GM21381 (cell line): ENCODE measurements around the gene SLC2A5.
"Not testable (repeated sequence)": the region's sequence is repeated elsewhere in the genome, so short reads cannot be mapped to it uniquely, and the experiment has no call there.

Source experiments
- ATAC-seq: cut with Tn5 transposase; IDR thresholded peaks from one replicate; pipeline ENCODE4 v1.9.1; 2021; ENCODE audit warnings: mild to moderate bottlenecking, moderate library complexity; ENCODE audit not compliant: unreplicated experiment

Gene SLC2A5

DNA sequence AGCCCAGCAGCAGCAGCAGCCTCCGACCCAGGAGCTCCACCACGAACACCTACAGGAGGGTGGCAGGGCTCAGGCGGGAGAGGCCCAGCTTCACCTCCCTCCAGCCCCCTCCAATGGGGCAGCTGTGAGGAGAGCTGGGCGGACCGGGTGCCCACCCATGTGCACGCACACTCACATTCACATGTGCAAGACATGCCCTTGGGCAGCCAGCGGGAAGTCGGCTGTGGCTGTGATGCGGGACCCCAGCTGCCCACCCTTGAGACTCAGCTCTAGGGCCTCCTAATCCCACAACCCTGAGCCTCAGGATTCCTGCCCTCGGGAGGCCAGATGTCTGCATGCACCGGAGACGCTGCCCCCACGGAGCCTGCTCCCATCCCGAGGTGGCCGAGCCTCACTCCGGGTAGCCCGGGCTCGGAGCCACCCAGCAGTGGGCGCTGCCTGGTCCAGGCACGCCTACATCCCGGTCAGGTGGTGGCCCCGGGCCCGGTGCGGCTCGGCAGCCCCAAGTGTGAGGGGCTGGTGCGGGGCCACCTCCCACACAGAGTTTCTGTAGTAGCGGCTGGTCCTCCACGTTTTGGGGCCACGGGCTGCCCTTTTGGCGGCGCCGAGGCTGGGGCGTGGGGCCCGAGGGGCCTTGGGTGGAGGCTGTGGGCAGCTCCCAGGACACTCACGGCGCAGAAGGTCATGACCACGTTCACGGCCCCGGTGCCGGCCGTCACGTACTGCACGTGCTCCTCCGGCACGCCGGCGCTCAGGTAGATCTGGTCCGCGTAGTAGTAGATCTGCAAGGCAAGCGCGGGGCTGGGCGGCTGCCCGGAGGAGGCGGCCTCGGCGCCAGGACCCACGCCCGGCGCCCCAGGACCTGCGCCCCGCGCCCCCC is 30.3 kb downstream of the SLC2A5 start:
- no peak for ATAC-seq

DNA sequence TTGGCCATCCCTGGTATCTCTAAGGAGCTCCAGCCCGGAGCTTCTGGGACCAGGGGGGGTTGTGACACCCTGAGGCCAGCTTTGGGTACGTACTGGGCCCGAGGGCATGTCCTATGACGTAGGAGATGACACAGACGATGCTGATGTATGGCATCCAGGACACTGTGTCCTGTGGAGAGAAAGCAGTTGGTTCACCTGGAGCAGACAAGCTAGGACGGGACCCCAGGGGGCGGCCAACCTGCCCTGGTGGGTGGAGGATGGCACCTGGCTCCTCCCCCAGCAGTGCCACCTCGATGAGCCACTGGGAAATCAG is 31.1 kb downstream of the SLC2A5 start:
- no peak for ATAC-seq

DNA sequence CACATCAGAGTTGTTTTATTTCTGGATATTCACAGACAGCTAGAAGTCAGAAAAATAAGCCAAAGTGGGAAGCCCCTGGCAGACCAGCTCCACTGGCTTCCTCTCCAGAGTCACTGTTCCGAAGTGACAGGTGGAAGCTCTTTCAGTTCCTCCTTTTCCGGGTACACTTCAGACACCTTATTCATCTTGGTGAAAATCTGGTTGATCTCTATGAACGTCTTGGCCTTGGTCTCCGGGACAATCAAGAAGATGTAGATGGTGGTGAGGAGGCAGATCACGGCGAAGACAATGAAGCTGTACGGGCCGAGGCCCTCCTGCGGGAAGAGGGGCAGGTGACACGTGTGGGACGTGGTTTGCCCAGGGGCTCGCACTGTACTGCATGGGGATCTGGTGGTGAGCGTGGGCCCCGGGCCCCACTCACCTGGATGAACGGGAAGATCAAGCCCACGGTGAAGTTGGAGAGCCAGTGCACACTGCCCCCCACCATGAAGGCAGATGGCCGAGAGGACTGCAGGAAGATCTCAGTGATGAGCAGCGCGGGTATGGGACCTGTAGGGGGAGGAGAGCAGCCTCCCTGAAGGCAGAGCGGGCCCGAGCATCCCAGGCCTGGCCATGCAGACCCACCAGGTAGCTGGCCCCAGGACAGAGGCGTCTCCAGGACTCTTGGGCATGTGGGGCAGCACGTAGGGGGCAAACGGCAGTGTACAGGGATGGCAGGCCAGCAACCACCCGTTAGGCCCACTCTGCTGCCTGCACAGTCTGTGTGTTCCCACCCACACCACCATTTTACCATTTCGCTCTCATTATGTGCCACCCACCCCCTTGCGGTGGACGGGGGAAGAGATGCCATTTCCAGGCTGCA is 31.7 kb downstream of the SLC2A5 start:
- no peak for ATAC-seq

DNA sequence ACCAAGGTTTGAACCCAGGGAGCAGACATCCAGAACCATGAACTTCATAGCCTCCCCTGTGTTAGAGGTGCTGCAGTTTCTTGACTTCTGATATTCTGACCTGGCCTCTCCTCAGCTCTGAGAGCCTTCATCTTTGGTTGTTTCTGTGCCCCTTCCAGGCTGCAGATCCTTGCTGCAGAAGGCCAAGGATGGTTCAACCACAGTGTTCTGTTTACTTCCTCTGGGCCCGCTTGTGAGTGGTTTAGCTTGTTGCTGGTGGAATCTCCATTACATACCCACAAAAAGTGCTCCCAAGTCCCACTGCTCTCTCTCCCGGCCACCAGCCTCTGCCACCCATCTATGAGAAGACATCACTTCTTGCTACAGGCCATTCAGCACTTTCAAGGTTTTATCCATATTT is 34.2 kb downstream of the SLC2A5 start:
- ATAC-seq, result no peak

DNA sequence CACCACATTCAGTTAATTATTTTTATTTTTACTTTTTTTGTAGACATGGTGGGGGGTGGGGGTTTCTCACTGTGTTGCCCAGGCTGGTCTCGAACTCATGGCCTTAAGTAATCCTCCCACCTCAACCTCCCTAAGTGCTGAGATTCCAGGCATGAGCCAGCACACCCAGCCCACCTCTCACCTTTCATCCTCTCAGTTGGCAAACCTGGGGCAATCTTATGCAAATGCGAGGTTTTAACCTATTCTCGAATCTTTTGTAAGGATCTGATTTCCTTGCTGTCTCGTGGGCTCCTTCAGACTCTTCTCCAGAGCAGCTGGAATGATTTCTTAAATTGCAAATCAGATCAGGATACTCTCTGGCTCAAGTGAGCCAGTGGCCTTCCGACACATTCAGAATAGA is 36.1 kb downstream of the SLC2A5 start:
- ATAC-seq, result no peak

DNA sequence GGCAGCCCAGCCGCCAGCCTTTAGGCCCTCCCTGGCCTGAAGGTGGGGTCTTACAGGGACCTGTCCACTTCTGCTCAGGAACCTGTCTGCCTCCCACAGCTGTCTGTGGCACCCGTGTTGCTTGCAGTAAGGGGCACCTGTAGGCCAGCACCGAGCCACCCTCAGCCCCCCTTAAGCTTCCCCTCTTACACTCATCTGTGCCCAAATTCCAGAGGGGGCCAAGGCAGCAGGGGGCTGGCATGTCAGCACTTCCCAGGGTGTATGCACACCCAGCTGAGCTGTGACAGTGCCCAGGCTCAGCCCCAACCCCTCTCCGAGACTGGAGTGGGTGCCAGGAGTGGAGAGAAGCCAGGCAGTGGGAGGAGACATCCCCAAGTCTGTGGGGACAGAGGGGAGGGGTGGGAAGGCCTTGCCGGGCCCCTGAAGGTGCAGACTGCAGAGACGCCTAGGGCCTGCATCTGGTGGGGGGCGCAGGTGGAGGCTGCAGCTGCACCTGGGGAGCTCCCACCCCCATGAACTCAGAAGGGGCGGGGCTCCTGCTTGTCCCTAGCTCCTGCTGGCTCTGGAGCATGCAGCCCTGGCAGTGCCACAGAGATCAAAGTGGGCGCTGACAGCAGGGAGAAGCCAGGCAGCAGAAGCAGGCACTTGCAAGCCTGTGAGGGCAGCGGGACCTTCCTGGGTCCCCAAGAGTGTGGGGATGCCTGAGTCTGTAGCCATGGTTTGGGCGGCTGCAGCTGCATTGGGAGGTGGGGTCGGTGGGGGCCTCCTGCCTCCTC is 37.8 kb downstream of the SLC2A5 start:
- no peak for ATAC-seq

DNA sequence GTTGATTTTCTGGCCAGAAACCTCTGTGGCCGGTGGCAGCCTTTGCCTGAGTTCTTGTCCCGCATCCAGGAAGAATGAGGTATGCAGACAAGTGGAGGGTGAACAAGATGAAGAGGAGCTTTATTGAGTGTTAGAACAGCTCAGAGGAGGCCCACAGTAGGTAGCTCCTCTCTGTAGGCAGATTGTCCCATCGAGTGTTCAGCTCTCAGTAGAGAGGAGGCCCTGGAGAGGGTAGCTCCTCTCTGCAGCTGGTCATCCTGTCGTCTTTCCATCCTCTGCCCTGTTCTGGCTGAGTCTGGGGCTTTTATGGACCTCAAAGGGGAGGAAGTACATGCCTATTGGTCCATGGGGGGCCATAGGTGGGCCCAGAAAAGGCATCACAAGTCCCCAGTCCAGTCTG is 38.4 kb downstream of the SLC2A5 start:
- not testable (repeated sequence) for ATAC-seq

DNA sequence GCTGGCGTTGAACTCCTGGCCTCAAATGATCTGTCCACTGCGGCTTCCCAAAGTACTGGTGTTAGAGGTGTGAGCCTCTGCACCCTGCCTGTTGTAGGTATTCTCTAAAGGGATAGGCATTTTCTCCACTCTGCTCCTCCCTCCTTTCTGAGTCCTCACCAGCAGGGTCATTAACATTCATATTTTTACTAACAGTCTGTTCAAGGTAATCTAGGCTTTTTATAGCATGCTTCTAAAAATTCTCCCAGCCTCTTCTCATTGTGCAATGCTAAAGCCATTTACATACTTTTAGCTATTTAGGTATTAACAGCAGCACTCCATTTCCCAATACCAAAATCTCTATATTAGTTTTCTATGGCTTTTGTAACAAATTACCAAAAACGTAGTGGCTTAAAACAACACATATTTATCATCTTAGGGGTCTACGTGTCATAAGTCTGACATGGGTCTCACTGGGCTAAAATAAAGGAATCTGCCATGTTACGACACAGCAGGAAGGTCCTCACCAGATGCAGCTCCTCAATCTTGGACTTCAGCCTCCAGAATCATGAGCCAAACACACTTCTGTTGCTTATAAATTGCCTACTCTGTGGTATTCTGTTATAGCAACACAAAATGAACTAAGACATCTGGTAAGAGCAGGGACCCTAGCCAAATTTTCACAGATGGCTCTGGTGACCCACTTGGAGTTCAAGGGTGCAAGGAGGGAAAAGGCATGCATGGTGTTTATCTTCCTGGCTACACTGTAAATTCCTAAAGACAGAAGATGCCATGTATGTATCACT is 40.3 kb downstream of the SLC2A5 start:
- ATAC-seq, result no peak

DNA sequence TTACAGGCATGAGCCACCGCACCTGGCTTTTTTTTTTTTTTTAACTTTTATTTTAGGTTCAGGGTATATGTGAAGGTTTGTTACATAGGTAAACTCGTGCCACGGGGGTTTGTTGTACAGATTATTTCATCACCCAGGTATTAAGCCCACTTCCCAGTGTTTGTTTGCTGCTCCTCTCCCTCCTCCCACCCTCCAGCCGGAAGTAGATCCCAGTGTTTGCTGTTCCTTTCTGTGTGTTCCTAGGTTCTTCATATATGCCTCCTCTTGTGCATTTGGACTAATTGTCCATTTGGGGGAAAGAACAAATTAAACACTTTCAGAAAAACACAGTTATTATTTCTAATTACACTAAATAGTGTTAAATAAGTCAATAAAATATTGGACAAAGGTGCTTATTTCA is 42.1 kb downstream of the SLC2A5 start:
- ATAC-seq, result no peak

DNA sequence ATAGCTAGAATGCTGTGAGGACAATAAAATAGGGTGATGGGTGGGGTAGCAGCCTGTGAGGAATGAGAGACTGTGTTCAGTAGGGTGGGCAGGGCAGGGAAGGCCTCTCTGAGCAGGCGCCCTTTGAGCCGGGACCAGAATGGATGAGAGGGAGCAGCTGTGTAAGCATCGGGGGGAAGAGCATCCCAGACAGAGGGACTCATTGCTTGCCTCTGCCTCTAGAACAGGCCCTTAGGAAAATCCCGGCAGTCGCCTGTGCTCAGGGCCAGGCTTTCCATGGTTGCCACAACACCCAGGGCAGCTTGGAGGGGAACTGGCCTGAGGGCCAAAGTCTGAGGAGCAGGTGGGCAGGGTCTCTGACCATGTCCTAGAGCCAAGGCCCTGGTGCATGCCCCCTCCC is 44.0 kb downstream of the SLC2A5 start:
- ATAC-seq, result no peak

DNA sequence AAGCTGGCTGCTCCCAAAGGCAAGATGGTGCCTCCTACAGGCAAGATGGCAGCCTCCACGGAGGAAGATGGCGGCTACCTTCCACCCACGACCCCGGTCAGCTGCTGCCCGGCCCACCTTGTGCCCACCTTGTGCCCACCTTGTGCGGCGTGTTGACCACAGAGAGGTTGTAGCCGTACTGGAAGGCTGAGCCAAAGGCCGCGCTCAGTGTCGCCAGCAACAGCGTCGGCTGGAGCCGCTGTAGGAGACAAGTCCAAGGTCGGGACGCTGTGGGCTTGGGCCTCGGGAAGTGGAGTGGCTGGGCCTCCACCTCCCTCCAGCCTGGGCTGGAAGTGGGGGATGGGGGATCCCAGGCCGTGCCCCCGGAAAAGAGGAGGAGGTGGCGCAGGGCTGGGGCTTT is 44.6 kb downstream of the SLC2A5 start:
- ATAC-seq, result no peak

DNA sequence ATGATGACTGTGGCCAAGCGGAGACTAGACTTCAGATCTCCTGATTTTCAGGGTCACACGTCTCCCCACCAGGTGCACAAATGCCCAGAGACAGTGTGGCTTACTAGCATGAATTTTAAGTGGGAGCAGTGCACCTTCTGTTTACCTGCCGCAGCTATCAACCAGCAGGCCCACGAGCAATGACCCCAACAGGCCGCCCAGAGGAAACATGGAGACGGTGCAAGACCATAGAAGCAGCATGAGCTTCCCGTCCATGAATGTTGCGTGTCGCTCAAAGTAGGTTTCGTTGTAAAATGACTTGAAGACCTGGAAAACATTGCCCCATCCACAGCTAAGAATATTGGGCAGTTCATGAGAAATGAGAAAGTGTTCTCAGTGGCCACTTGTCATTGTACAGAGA is 46.7 kb downstream of the SLC2A5 start:
- ATAC-seq, result no peak

DNA sequence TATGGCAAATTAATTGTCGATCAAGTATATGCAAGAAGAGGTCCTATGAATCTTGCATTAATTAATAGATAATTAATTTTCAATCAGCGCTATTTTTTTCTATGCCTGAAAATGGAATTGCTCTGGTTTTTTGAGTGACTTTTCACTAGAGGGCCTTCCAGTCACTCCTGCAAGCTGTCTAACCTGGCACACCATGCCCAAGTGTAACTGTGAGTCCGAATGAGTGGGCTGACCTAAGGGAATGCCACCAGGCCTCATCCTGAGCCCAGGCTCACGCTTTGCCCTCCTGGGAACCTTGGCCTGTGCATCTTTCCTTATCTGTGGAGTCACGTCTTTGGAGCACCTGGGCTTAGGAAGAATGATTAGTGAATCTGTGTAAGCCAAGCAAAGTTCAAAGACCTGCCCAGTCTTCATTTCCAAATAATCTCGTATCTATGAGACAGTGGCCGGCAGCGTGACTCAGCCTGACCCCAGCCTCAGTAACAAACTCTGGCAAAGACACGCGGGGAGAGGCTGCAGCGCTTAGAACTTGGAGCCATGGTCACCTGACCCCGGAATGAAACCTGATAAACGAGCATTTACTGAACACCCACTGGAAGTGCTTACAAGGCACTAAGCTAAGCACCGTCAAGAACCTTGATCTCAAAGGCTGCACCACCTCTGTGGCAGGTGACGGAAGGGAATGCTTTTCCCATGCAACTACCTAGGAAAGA is 47.3 kb downstream of the SLC2A5 start:
- ATAC-seq, result not testable (repeated sequence)

DNA sequence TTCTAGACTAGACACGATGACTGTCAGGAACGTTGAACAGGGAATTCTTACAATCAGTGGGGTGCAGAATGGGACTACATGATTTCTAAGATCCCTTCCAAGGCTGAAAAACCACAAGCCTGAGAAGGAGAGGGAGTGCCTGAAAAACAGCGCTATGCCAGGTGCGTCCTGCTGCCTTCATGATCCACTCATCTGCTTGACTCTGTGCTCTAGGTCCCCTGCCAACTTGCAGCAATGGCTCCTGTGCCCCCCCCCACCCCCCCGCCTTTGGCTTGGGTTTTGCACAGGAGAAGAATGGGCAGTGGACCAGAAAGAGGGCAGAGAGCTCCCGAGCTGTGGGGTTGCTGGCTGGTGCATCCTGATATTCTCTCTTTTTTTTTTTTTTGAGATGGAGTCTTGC is 49.1 kb downstream of the SLC2A5 start:
- no peak for ATAC-seq

DNA sequence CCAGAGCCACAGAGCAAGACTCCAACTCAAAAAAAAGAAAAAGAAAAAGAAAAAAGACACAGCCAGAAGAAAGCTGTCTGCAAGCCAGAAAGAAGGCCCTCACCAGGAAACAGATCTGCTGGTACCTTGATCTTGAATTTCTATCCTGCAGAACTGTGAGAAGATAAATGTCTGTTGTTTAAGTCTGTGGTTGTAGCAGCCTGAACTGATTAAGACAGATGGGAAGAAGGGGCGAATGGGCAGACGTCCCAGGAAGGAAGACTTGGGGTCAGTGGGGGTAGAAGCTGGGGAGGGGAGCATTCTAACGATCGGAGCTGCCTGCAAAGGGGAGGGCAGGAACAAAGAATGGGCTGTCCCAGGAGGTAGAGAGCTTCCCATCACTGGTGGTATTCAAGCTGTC is 49.5 kb downstream of the SLC2A5 start:
- no peak for ATAC-seq

DNA sequence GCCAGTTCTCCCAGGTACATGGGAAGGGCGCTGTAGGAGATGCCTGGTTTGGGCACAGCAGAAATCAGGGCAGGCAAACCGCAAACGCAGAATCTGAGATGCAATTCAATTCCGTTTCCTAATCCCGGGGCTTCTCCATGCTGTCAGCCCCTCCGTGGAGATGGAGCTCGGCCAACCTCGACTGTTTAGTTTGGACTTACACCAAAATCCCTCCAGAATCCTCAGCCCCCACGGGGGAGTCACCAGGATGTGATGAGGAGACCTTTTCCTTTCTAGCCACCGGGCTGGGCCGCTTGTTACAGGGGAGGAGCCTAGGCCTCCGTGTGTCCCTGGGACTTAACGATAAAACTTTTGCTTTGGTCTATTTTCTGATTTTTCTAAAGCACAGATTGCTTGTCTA is 51.1 kb downstream of the SLC2A5 start:
- ATAC-seq, result no peak

DNA sequence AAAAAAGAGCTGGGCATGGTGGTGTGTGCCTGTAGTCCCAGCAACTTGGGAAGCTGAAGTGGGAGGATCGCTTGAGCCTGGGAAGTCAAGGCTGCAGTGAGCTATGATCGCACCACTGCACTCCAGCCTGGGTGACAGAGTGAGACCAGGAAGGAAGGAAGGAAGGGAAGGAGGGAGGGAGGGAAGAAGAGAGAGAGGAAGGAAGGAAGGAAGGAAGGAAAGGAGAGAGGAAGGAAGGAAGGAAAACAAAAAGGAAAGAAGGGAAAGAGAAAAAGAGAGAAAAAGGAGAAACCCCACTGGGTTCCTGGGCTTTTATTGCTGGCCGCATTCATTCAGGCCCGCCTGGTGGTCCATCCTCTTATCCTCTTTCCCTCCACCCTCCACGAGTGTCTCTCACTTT is 53.0 kb downstream of the SLC2A5 start:
- no peak for ATAC-seq

DNA sequence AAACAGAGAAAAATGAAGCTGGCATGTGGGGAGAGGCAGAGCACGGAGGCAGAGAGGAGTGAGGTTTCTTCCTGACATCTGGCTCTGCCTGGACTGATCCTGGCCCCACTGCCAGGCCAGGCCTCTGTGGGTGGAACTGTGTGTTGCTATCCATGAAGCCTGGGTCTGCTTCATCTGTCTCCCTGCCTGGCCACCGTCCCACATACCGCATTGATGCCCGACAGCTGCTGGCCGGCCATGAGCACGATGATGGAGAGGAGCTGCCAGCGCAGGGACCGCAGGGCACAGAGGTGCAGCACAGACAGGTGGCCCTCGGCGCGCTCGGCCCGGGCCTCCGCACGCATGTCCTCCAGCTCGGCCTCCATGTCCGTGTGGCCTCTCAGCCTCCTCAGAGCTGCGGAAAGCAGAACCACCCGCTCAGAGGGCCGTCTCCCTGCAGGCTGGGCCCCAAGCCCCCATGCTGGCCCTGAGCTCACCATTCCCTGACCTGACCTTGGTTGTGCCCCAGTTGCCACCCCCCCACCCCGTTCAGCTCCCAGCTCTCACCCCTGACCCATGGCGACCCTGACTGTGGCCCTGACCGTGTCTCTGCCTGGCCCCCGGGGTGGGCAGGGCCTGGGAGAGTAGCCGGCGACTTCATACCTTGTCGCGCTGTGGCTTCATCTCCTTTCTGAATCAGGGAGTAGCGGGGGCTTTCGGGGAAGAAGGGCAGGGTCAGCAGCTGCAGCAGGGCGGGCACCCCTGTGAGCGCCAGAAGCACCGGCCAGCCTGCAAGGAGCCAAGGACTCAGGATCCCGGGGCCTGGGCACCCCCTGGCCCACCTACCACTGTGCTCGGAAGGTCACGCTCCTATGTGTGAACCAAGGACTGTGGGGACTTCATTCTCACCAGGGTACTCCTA is 54.7 kb downstream of the SLC2A5 start:
- ATAC-seq, result no peak

DNA sequence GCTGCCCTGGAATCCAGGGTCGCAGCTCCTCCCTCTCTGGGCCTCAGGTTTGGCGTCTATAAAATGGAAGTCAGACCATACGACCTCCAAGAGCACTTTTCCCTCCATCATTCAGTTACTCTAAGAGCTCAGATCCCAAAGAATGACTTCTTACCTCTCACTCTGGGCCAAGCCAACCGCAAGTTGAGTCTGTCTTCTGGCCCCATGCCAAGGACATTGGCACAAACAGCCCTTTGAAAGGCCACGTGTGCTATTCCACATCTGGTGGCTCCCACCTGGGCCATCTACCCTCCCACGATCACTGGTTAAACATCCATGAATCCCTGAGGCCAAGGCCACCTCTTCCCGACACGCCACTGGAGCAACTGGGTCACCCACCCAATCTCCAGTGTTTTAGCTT is 55.6 kb downstream of the SLC2A5 start:
- no peak for ATAC-seq
